Measurements from ENCODE around the gene BDP1. TPM values are rescaled to one million over a fixed set of nuclear protein-coding genes. Genes with fewer than 3 reads are reported as not detected.
"Not testable (repeated sequence)": the region's sequence is repeated elsewhere in the genome, so short reads cannot be mapped to it uniquely, and the experiment has no call there.

Gene BDP1
- total RNA-seq, 1 donor from 2014 or later = 32.5 TPM

GRCh38 chr5:71569748-71570509 is 114.5 kb downstream of the BDP1 start:
- peaks cover 5% of the 10 kb centered on the region for H3K36me3 Mint-ChIP-seq
- no peaks in the 10 kb centered on the region for H3K27me3 Mint-ChIP-seq (ENCODE audit: low read depth)
- H3K4me3 Mint-ChIP-seq = no peak overlapping the region
- DNase-seq (ENCODE audit: low spot score in 2 of 2, unreplicated experiment in 2 of 2) = no peak
- no peak overlapping the region for H3K27ac Mint-ChIP-seq
- H3K9me3 Mint-ChIP-seq = no peaks in the 10 kb centered on the region
- H3K4me1 Mint-ChIP-seq = no peaks in the 10 kb centered on the region
- TF ChIP-seq CTCF (IDR thresholded peaks at IDR 0.05; ENCODE audit: unreplicated experiment) = no peak

GRCh38 chr5:71571811-71572210 is 116.4 kb downstream of the BDP1 start:
- H3K27ac Mint-ChIP-seq; H3K4me1 Mint-ChIP-seq; H3K9me3 Mint-ChIP-seq; H3K27me3 Mint-ChIP-seq (ENCODE audit: low read depth); DNase-seq (ENCODE audit: low spot score in 2 of 2, unreplicated experiment in 2 of 2); H3K36me3 Mint-ChIP-seq; H3K4me3 Mint-ChIP-seq: not testable (repeated sequence)

GRCh38 chr5:71573591-71573990 is 118.1 kb downstream of the BDP1 start:
- Mint-ChIP-seq H3K27me3 (ENCODE audit: low read depth) (no peaks in the 10 kb centered on the region), H3K4me1 (no peaks in the 10 kb centered on the region), H3K27ac (no peak overlapping the region), H3K4me3 (no peak overlapping the region), H3K9me3 (peaks cover 9% of the 10 kb centered on the region), H3K36me3 (peaks cover 16% of the 10 kb centered on the region)
- no peak for DNase-seq (ENCODE audit: low spot score in 2 of 2, unreplicated experiment in 2 of 2)
- no peak for TF ChIP-seq CTCF (IDR thresholded peaks at IDR 0.05; ENCODE audit: unreplicated experiment)

- H3K4me1 Mint-ChIP-seq; H3K27me3 Mint-ChIP-seq (ENCODE audit: low read depth); H3K4me3 Mint-ChIP-seq; H3K27ac Mint-ChIP-seq; DNase-seq (ENCODE audit: low spot score in 2 of 2, unreplicated experiment in 2 of 2): not testable (repeated sequence)
- Mint-ChIP-seq H3K9me3 (peaks cover 11% of the 10 kb centered on the region), H3K36me3 (peaks cover 16% of the 10 kb centered on the region)
Measured at GRCh38 chr5:71575588-71575987, 120.1 kb downstream of the BDP1 start.

GRCh38 chr5:71576241-71576640 is 120.8 kb downstream of the BDP1 start:
- H3K9me3 Mint-ChIP-seq = peaks cover 11% of the 10 kb centered on the region
- H3K27ac Mint-ChIP-seq = no peak overlapping the region
- DNase-seq (ENCODE audit: low spot score in 2 of 2, unreplicated experiment in 2 of 2) = no peak
- no peaks in the 10 kb centered on the region for H3K27me3 Mint-ChIP-seq (ENCODE audit: low read depth)
- no peak for TF ChIP-seq CTCF (IDR thresholded peaks at IDR 0.05; ENCODE audit: unreplicated experiment)
- peaks cover 16% of the 10 kb centered on the region for H3K36me3 Mint-ChIP-seq
- no peak overlapping the region for H3K4me3 Mint-ChIP-seq
- H3K4me1 Mint-ChIP-seq = no peaks in the 10 kb centered on the region

GRCh38 chr5:71577839-71578238 is 122.4 kb downstream of the BDP1 start:
- H3K4me3 Mint-ChIP-seq; DNase-seq (ENCODE audit: low spot score in 2 of 2, unreplicated experiment in 2 of 2); H3K27ac Mint-ChIP-seq; H3K27me3 Mint-ChIP-seq (ENCODE audit: low read depth); H3K4me1 Mint-ChIP-seq: not testable (repeated sequence)
- Mint-ChIP-seq H3K9me3 (peaks cover 11% of the 10 kb centered on the region), H3K36me3 (peaks cover 16% of the 10 kb centered on the region)

GRCh38 chr5:71582945-71583584 is 127.6 kb downstream of the BDP1 start:
- no peak for TF ChIP-seq CTCF (IDR thresholded peaks at IDR 0.05; ENCODE audit: unreplicated experiment)
- Mint-ChIP-seq H3K36me3 (peaks cover 6% of the 10 kb centered on the region), H3K9me3 (peaks cover 3% of the 10 kb centered on the region), H3K27me3 (ENCODE audit: low read depth) (no peaks in the 10 kb centered on the region), H3K27ac (no peak overlapping the region), H3K4me3 (no peak overlapping the region), H3K4me1 (peaks cover 7% of the 10 kb centered on the region)
- no peak for DNase-seq (ENCODE audit: low spot score in 2 of 2, unreplicated experiment in 2 of 2)

All from mesothelial cell of epicardium (in vitro differentiated cells).